Neutrophil (primary cell): ENCODE data around the gene PARD6B.
A peak's percentile ranks its signal among the peaks of the same experiment; 100 is the strongest.

Experiments
- H3K27ac ChIP-seq: fragments of 200-600 bp; sonication (generic); 2 replicates; pipeline ENCODE4 v1.5.1; 2016; ENCODE audit warnings: mild to moderate bottlenecking, moderate library complexity
- H3K27me3 ChIP-seq: fragments of 200-600 bp; sonication (generic); 2 replicates; pipeline ENCODE4 v1.6.0; 2016; ENCODE audit warnings: mild to moderate bottlenecking
- H3K36me3 ChIP-seq: fragments of 200-600 bp; sonication (generic); 2 replicates; pipeline ENCODE4 v1.5.1; 2017
- H3K4me1 ChIP-seq, 2 experiments: fragments of 200-600 bp in 1 of 2; sonication (generic) in 1 of 2; 1 replicate in 1 of 2; 2 replicates in 1 of 2; pipeline versions ENCODE4 v1.5.1 to v1.6.1; 2013 to 2016; ENCODE audit warnings: low read depth in 1 of 2, low read length in 1 of 2, mild to moderate bottlenecking in 1 of 2, moderate library complexity in 1 of 2; ENCODE audit not compliant: control insufficient read depth in 1 of 2, insufficient read depth in 1 of 2
- H3K4me3 ChIP-seq, 2 experiments: fragments of 200-600 bp in 1 of 2; sonication (generic) in 1 of 2; 1 replicate in 1 of 2; 2 replicates in 1 of 2; pipeline ENCODE4 v1.5.1; 2013 to 2016; ENCODE audit warnings: low read depth in 1 of 2, low read length in 1 of 2, mild to moderate bottlenecking in 1 of 2, moderate library complexity in 1 of 2
- H3K9me3 ChIP-seq: fragments of 200-600 bp; sonication (generic); 2 replicates; pipeline ENCODE4 v1.5.1; 2016
- CTCF ChIP-seq: fragments of 200-600 bp; sonication (generic); IDR thresholded peaks from 2 replicates; pipeline ENCODE4 v1.5.1; 2016; ENCODE audit warnings: antibody characterized with exemption

PARD6B gene

GRCh38 chr20:50731055-50731929, at the start of gene PARD6B:
PARD6B (plus strand) TSS chr20:50731580; CDS start chr20:50731787, 207 bp downstream.
- peak within 1 kb of the TSS; percentile 87 to 99 for H3K4me3 ChIP-seq
- no peaks in the 10 kb centered on the region for H3K27me3 ChIP-seq
- H3K4me1 ChIP-seq = peaks cover 41 to 52% of the 10 kb centered on the region in 2 experiments
- peaks cover 3% of the 10 kb centered on the region for H3K36me3 ChIP-seq
- peak; percentile 36 for TF ChIP-seq CTCF
- H3K9me3 ChIP-seq = no peaks in the 10 kb centered on the region
- H3K27ac ChIP-seq = peak within 1 kb of the TSS; percentile 80

GRCh38 chr20:50682065-50682464, 49.3 kb upstream of the PARD6B start:
- H3K27me3 ChIP-seq = peaks cover 9% of the 10 kb centered on the region
- peaks cover 5% of the 10 kb centered on the region in 2 experiments for H3K4me1 ChIP-seq
- H3K27ac ChIP-seq = no peak overlapping the region
- TF ChIP-seq CTCF = no peak
- H3K4me3 ChIP-seq = no peak overlapping the region
- no peaks in the 10 kb centered on the region for H3K9me3 ChIP-seq
- H3K36me3 ChIP-seq = no peaks in the 10 kb centered on the region

- H3K27me3 ChIP-seq = peaks cover 9% of the 10 kb centered on the region
- no peak overlapping the region for H3K4me3 ChIP-seq
- no peaks in the 10 kb centered on the region for H3K9me3 ChIP-seq
- H3K36me3 ChIP-seq = no peaks in the 10 kb centered on the region
- no peak for TF ChIP-seq CTCF
- H3K27ac ChIP-seq = no peak overlapping the region
- peaks cover 14 to 15% of the 10 kb centered on the region in 2 experiments for H3K4me1 ChIP-seq
Observed at GRCh38 chr20:50682947-50683530, 48.3 kb upstream of the PARD6B start.

GRCh38 chr20:50683570-50683969, 47.8 kb upstream of the PARD6B start:
- peaks cover 9% of the 10 kb centered on the region for H3K27me3 ChIP-seq
- TF ChIP-seq CTCF = no peak
- H3K27ac ChIP-seq = no peak overlapping the region
- peaks cover 20% of the 10 kb centered on the region in 2 experiments for H3K4me1 ChIP-seq
- H3K4me3 ChIP-seq = no peak overlapping the region
- no peaks in the 10 kb centered on the region for H3K9me3 ChIP-seq
- no peaks in the 10 kb centered on the region for H3K36me3 ChIP-seq

GRCh38 chr20:50686821-50687220, 44.6 kb upstream of the PARD6B start:
- Histone ChIP-seq H3K4me3 (no peak overlapping the region), H3K4me1 (peaks cover 45 to 51% of the 10 kb centered on the region in 2 experiments), H3K36me3 (no peaks in the 10 kb centered on the region), H3K27me3 (peaks cover 31% of the 10 kb centered on the region), H3K27ac (peak overlapping the region; percentile 59), H3K9me3 (no peaks in the 10 kb centered on the region)
- TF ChIP-seq CTCF = no peak
